Epithelial cell of esophagus (primary cell): Measurements from ENCODE around the gene GORASP1.

Source experiments
- DNase-seq: peaks from one replicate; pipeline ENCODE4 v3.0.0; 2010; ENCODE audit warnings: low read depth
- H3K4me3 ChIP-seq: 2 replicates; pipeline ENCODE4 v1.5.1; 2011; ENCODE audit warnings: mild to moderate bottlenecking, low read length, control low read depth
- TF ChIP-seq, protein P1 (sequence below): IDR thresholded peaks from 2 replicates; pipeline ENCODE4 v1.5.1; 2011; ENCODE audit warnings: low read depth, mild to moderate bottlenecking, low read length, control low read depth, inconsistent platforms; ENCODE audit not compliant: insufficient read depth; ENCODE audit errors: missing control alignments

The GORASP1 gene

DNA sequence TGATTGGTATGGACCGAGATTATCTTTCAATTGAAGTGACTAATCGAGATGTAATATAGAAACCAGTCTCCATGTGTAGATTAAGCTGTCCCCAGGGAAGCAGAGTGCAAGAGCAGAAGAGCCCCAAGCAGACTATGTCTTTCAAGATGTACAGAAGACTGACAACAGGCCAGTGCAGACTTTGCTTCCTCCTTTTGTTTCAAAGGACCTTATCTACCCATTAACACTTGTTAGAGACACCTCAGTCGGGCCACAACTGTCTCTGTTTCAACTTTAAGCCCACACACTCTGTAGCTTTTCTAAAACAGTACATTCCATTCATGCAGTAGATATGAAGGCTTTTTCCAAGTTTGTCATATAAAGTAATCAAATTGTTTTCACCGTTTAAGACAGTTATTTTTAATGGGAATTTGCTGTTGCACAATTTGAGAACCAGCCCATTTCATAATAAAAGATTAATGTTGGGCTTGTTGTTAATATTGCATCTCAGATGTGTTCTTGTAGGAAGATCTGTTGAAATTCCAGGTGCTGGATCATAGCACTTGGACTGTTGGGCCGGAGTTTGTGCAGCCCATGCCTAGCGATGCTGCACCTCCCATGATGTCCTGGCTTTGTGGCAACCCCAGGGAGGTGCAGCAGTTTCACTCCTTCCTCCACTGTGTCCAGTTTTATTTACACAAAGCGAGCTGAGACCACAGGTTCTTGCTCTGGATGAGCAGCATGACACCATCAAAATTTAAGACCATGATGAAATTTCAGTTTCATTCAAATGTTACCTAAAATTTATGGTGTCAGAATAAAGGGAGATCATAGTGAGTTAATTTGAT is 12.4 kb downstream of the GORASP1 start:
- H3K4me3 ChIP-seq: no peak overlapping the region
- DNase-seq: no peak
- TF ChIP-seq, protein P1, sequence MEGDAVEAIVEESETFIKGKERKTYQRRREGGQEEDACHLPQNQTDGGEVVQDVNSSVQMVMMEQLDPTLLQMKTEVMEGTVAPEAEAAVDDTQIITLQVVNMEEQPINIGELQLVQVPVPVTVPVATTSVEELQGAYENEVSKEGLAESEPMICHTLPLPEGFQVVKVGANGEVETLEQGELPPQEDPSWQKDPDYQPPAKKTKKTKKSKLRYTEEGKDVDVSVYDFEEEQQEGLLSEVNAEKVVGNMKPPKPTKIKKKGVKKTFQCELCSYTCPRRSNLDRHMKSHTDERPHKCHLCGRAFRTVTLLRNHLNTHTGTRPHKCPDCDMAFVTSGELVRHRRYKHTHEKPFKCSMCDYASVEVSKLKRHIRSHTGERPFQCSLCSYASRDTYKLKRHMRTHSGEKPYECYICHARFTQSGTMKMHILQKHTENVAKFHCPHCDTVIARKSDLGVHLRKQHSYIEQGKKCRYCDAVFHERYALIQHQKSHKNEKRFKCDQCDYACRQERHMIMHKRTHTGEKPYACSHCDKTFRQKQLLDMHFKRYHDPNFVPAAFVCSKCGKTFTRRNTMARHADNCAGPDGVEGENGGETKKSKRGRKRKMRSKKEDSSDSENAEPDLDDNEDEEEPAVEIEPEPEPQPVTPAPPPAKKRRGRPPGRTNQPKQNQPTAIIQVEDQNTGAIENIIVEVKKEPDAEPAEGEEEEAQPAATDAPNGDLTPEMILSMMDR: no peak

DNA sequence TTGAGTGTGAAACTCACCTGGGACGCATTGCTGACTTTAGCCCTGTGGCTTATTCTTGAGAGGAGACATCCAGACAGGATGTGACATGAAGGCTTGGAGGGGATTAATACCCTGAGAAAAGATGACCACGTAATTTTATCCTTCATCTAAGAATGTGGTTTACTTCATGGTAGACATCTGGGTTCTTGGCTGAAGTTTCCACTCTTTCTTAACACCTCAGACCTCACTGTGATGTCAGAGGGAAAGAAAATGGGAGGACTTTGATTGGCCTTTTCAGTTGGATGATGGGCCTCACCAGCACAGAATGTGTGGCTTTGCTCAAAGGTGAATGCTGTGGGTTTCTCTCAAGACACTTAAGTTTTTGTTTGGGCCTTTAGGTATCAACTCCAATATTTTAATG is 16.5 kb downstream of the GORASP1 start:
- no peak overlapping the region for H3K4me3 ChIP-seq
- TF ChIP-seq, protein P1: no peak
- no peak for DNase-seq

DNA sequence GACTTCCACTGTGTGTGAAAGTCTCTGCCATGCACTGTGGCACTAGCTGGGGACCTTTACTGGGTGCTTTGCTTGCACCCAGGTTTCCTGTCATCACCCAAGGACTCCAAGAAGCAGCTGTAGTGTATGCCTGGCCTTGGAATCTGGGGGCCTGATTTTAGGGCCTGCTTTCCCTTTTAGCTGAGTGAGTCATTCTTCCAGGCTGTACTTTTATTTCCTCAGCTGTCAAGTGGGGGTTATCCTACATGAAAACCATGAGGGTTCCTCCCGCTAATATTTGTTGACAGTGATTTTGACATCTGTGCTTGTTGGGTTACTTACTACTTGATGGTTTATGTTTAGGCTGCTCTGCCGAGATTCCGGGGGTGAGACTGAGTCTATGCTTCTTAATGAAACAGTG is 18.5 kb downstream of the GORASP1 start:
- no peak for DNase-seq
- no peak overlapping the region for H3K4me3 ChIP-seq
- TF ChIP-seq, protein P1: no peak

DNA sequence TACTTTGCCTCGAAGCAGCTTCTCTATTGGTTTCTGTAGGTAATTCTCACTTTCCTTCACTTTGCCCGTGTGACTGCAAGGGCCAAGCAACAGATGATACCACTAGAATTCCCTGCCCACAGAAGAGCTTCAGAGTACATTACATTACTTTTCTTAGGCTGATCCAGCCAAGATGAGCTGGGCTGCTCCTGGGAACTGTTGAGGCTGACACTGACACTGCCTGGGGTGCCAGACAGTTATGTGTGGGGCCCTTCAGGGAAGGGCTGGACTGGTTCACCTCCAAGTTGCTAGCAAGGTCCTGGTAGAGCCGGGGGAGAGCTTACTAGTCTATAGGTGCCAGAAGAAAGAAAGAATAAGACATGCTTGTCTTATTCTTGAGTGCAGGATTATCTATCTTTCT is 19.0 kb downstream of the GORASP1 start:
- TF ChIP-seq, protein P1: no peak
- H3K4me3 ChIP-seq: no peak overlapping the region
- no peak for DNase-seq

DNA sequence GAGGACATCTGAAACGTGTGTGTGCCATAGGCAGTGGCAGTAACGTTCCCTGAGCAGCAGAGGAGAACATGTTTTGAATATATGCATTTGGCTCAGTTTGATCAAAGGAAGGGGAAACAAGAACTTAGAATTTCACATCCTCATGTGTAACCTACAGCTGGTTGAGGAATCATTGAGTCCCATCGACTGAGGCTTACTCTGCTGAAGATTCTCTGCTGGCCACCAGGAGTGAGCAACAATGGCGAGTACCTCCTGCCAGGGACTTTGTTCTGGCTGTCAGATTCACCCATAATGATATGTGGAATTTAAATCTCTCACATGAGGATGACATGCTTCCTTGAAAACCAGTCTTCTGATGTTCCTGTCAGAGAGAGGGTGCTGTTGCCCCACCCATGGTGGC is 21.3 kb downstream of the GORASP1 start:
- DNase-seq: no peak
- TF ChIP-seq, protein P1: no peak
- no peak overlapping the region for H3K4me3 ChIP-seq

DNA sequence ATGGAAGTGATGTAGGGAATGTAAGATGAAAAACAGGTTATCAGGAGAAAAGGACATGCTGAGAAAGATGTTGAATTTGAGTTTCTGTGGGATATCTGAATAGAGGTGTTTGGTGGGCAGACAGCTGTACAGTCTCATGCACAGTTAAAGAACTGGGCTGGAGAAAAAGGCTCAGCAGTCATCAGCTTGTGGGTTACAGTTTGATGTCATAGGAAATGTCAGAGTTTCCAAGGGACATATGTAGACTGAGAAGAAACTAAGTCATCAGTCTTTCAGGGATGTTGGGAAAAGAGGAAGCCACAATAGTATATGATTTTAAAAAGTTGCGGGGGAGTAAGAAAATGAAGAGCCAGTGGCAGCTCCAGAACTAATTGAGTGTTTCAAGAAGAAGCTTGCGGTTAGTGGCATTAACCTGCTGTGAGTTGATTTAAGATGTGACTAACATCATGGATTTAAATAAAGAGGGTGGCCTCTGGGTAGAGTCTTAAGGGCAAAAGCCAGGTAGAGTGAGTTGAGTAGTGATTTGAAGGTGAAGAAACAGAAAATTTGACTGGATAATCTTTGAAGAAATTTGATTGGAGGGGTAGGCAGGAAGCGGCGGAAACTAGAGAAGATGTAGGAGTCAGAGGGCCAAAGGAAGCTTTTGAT is 24.6 kb downstream of the GORASP1 start:
- TF ChIP-seq, protein P1: no peak
- no peak overlapping the region for H3K4me3 ChIP-seq
- no peak for DNase-seq
